Liver (tissue), 3 donors: ENCODE results near the gene FAM229B.

Source experiments
- HNF4A ChIP-seq, 2 donors: conservative IDR thresholded peaks; 2 replicates each; pipeline ENCODE4 v1.6.1; 2016; ENCODE audit warnings: antibody characterized with exemption in 2 of 2, mild to moderate bottlenecking in 2 of 2
- HNF4G ChIP-seq: IDR thresholded peaks from 2 replicates; pipeline ENCODE4 v1.6.1; 2016; ENCODE audit warnings: antibody characterized with exemption
- JUND ChIP-seq, 2 donors: IDR thresholded peaks; 2 replicates each; pipeline ENCODE4 v1.6.1; 2016; ENCODE audit warnings: antibody characterized with exemption in 2 of 2
- RAD21 ChIP-seq, 2 donors: IDR thresholded peaks; 2 replicates each; pipeline ENCODE4 v1.6.1; 2016; ENCODE audit warnings: antibody characterized with exemption in 2 of 2, mild to moderate bottlenecking in 2 of 2
- SP1 ChIP-seq: IDR thresholded peaks from 2 replicates; pipeline ENCODE4 v1.6.1; 2018; ENCODE audit warnings: antibody characterized with exemption, mild to moderate bottlenecking
- TAF1 ChIP-seq: conservative IDR thresholded peaks from 2 replicates; pipeline ENCODE4 v1.6.1; 2016; ENCODE audit warnings: antibody characterized with exemption, mild to moderate bottlenecking
- YY1 ChIP-seq: IDR thresholded peaks from 2 replicates; pipeline ENCODE4 v1.6.1; 2016; ENCODE audit warnings: antibody characterized with exemption, mild to moderate bottlenecking
- TF ChIP-seq, protein P1 (sequence below): fragments of 150-350 bp; IDR thresholded peaks from 2 replicates; pipeline ENCODE4 v1.5.1; 2017; ENCODE audit warnings: improper control_type of control experiment, low read depth, low read length; ENCODE audit not compliant: missing input control
- TF ChIP-seq, protein P2 (sequence below): IDR thresholded peaks from 2 replicates; pipeline ENCODE4 v1.6.1; 2016; ENCODE audit warnings: antibody characterized with exemption
- TF ChIP-seq, protein P3 (sequence below): IDR thresholded peaks from 2 replicates; pipeline ENCODE4 v1.6.1; 2016; ENCODE audit warnings: antibody characterized with exemption
- TF ChIP-seq, protein P4 (sequence below): IDR thresholded peaks from 2 replicates; pipeline ENCODE4 v1.6.1; 2016; ENCODE audit warnings: antibody characterized with exemption
- TF ChIP-seq, protein P5 (sequence below): IDR thresholded peaks from 2 replicates; pipeline ENCODE4 v1.6.1; 2016; ENCODE audit warnings: antibody characterized with exemption, mild to moderate bottlenecking
- donor health status: healthy.
- donor health status: healthy.

DNA sequence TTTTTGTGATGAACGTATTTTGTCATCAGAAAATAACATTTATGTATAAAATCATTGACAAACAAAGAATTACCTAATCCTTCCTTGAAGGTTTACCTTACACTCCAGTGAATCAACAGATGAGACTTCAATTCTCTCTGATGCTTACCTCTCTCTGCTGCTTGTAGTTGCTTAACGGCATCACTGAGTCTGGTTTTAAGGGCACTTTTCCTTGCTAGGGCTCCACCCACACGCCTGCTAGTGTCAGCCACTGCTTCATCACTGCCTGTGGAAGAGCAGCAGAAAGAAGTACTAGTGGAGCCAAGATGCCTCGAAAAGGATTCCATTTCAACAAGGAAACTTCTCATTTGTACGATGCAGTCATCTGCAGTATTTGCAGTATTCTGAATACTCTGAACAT, 63.0 kb downstream of the FAM229B start:
- TF ChIP-seq, protein P1, sequence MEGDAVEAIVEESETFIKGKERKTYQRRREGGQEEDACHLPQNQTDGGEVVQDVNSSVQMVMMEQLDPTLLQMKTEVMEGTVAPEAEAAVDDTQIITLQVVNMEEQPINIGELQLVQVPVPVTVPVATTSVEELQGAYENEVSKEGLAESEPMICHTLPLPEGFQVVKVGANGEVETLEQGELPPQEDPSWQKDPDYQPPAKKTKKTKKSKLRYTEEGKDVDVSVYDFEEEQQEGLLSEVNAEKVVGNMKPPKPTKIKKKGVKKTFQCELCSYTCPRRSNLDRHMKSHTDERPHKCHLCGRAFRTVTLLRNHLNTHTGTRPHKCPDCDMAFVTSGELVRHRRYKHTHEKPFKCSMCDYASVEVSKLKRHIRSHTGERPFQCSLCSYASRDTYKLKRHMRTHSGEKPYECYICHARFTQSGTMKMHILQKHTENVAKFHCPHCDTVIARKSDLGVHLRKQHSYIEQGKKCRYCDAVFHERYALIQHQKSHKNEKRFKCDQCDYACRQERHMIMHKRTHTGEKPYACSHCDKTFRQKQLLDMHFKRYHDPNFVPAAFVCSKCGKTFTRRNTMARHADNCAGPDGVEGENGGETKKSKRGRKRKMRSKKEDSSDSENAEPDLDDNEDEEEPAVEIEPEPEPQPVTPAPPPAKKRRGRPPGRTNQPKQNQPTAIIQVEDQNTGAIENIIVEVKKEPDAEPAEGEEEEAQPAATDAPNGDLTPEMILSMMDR = no peak
- TF ChIP-seq, protein P2, sequence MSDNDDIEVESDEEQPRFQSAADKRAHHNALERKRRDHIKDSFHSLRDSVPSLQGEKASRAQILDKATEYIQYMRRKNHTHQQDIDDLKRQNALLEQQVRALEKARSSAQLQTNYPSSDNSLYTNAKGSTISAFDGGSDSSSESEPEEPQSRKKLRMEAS = no peak
- TF ChIP-seq, protein P3, sequence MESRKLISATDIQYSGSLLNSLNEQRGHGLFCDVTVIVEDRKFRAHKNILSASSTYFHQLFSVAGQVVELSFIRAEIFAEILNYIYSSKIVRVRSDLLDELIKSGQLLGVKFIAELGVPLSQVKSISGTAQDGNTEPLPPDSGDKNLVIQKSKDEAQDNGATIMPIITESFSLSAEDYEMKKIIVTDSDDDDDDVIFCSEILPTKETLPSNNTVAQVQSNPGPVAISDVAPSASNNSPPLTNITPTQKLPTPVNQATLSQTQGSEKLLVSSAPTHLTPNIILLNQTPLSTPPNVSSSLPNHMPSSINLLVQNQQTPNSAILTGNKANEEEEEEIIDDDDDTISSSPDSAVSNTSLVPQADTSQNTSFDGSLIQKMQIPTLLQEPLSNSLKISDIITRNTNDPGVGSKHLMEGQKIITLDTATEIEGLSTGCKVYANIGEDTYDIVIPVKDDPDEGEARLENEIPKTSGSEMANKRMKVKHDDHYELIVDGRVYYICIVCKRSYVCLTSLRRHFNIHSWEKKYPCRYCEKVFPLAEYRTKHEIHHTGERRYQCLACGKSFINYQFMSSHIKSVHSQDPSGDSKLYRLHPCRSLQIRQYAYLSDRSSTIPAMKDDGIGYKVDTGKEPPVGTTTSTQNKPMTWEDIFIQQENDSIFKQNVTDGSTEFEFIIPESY = no peak
- TF ChIP-seq YY1 (no peak), HNF4G (no peak), TAF1 (no peak), RAD21 (IDR thresholded peaks at IDR 0.05) (no peak), JUND (IDR thresholded peaks at IDR 0.05) (no peak), SP1 (no peak), HNF4A (conservative IDR thresholded peaks at IDR 0.05) (no peak)
- TF ChIP-seq, protein P4, sequence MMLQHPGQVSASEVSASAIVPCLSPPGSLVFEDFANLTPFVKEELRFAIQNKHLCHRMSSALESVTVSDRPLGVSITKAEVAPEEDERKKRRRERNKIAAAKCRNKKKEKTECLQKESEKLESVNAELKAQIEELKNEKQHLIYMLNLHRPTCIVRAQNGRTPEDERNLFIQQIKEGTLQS = no peak
- TF ChIP-seq, protein P5, sequence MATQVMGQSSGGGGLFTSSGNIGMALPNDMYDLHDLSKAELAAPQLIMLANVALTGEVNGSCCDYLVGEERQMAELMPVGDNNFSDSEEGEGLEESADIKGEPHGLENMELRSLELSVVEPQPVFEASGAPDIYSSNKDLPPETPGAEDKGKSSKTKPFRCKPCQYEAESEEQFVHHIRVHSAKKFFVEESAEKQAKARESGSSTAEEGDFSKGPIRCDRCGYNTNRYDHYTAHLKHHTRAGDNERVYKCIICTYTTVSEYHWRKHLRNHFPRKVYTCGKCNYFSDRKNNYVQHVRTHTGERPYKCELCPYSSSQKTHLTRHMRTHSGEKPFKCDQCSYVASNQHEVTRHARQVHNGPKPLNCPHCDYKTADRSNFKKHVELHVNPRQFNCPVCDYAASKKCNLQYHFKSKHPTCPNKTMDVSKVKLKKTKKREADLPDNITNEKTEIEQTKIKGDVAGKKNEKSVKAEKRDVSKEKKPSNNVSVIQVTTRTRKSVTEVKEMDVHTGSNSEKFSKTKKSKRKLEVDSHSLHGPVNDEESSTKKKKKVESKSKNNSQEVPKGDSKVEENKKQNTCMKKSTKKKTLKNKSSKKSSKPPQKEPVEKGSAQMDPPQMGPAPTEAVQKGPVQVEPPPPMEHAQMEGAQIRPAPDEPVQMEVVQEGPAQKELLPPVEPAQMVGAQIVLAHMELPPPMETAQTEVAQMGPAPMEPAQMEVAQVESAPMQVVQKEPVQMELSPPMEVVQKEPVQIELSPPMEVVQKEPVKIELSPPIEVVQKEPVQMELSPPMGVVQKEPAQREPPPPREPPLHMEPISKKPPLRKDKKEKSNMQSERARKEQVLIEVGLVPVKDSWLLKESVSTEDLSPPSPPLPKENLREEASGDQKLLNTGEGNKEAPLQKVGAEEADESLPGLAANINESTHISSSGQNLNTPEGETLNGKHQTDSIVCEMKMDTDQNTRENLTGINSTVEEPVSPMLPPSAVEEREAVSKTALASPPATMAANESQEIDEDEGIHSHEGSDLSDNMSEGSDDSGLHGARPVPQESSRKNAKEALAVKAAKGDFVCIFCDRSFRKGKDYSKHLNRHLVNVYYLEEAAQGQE = no peak
